ENCODE data around the gene L1TD1. TPM values are rescaled to one million over a fixed set of nuclear protein-coding genes. Genes with fewer than 3 reads are reported as not detected.

L1TD1 gene
- total and polyA plus RNA-seq, 2 of the 13 experiments (the other 11 are each of a cell fraction or from before 2014, with no cell fraction given): not detected

GRCh38 chr1:62241371-62242131, 46.9 kb downstream of the L1TD1 start (continued):
- TF ChIP-seq ZBTB37 (CRISPR knock-in tag; IDR thresholded peaks at IDR 0.05): no peak
- 0 out of 2 replicates have a peak, but pooled peaks have one; percentile 43 for TF ChIP-seq ERF (CRISPR knock-in tag; IDR thresholded peaks at IDR 0.05)
- no peak for TF ChIP-seq ZSCAN12 (CRISPR knock-in tag; IDR thresholded peaks at IDR 0.05)
- no peak; the same call in 1 of the 2 replicates for TF ChIP-seq SNAPC4 (CRISPR knock-in tag; IDR thresholded peaks at IDR 0.05)
- 0 out of 2 replicates have a peak, but pooled peaks have one; percentile 47 for TF ChIP-seq ZNF362 (CRISPR knock-in tag; IDR thresholded peaks at IDR 0.05; ENCODE audit: borderline replicate concordance)
- peak; percentile 46; the same call in 1 of the 2 replicates for TF ChIP-seq ZNF574 (CRISPR knock-in tag; IDR thresholded peaks at IDR 0.05)
- TF ChIP-seq GMEB2 (CRISPR knock-in tag; IDR thresholded peaks at IDR 0.05; ENCODE audit: low read depth): no peak
- TF ChIP-seq NR3C1 (CRISPR knock-in tag; IDR thresholded peaks at IDR 0.05): no peak
- no peak for TF ChIP-seq ZNF253 (CRISPR knock-in tag; IDR thresholded peaks at IDR 0.05; ENCODE audit: borderline replicate concordance)
- TF ChIP-seq TBX3 (IDR thresholded peaks at IDR 0.05; ENCODE audit: borderline replicate concordance): peak; percentile 36; the same call in 1 of the 2 replicates
- no peak for TF ChIP-seq PAF1 (CRISPR knock-in tag; IDR thresholded peaks at IDR 0.05)
- peak; percentile 82 for TF ChIP-seq NCOA2 (CRISPR knock-in tag; IDR thresholded peaks at IDR 0.05)
- TF ChIP-seq ZNF383 (CRISPR knock-in tag; IDR thresholded peaks at IDR 0.05; ENCODE audit: borderline replicate concordance): no peak
- TF ChIP-seq ZNF841 (CRISPR knock-in tag; IDR thresholded peaks at IDR 0.05; ENCODE audit: borderline replicate concordance): no peak
- TF ChIP-seq TARDBP (CRISPR knock-in tag; IDR thresholded peaks at IDR 0.05): peak; percentile 69
- TF ChIP-seq SMC3 (IDR thresholded peaks at IDR 0.05; ENCODE audit: low read length): no peak; the same call in 1 of the 2 replicates
- no peak for TF ChIP-seq ZNF337 (CRISPR knock-in tag; IDR thresholded peaks at IDR 0.05; ENCODE audit: borderline replicate concordance, low read depth)
